ENCODE measurements around the gene ABCB6.

GRCh38 chr2:219180961-219181360 is 37.8 kb downstream of the ABCB6 start:
- TF ChIP-seq CTCF (IDR thresholded peaks at IDR 0.05) (no peak), POLR2A (IDR thresholded peaks at IDR 0.05) (no peak), EP300 (IDR thresholded peaks at IDR 0.05) (no peak)

Measured in tibial nerve (tissue), 4 donors.